Effector memory CD4-positive, alpha-beta T cell (primary cell): ENCODE measurements around the gene OR5L1.

Source experiments
- DNase-seq, 3 donors: peaks; one replicate each; pipeline ENCODE4 v3.0.0-alpha.2; 2020
- H3K27ac ChIP-seq: 2 replicates; pipeline ENCODE4 v1.7.0; 2013; ENCODE audit warnings: mild to moderate bottlenecking, low read length, moderate library complexity; ENCODE audit not compliant: insufficient read depth, poor library complexity, severe bottlenecking
- H3K27me3 ChIP-seq: replicated peaks from 2 replicates; pipeline ENCODE4 v1.7.0; 2013; ENCODE audit warnings: mild to moderate bottlenecking, low read length; ENCODE audit not compliant: insufficient read depth, control insufficient read depth, poor library complexity, severe bottlenecking
- H3K36me3 ChIP-seq: 2 replicates; pipeline ENCODE4 v1.7.0; 2013; ENCODE audit warnings: mild to moderate bottlenecking, low read length, moderate library complexity; ENCODE audit not compliant: control insufficient read depth, insufficient read depth
- H3K4me1 ChIP-seq: 2 replicates; pipeline ENCODE4 v1.7.0; 2013; ENCODE audit warnings: low read length, mild to moderate bottlenecking; ENCODE audit not compliant: control insufficient read depth, insufficient read depth, poor library complexity, severe bottlenecking
- H3K4me3 ChIP-seq: 2 replicates; pipeline ENCODE4 v1.7.0; 2013; ENCODE audit warnings: low read length, low read depth, mild to moderate bottlenecking; ENCODE audit not compliant: insufficient read depth, poor library complexity, severe bottlenecking
- H3K9me3 ChIP-seq: 2 replicates; pipeline ENCODE4 v1.7.0; 2013; ENCODE audit warnings: mild to moderate bottlenecking, low read length, moderate library complexity; ENCODE audit not compliant: control insufficient read depth
- total RNA-seq, 3 donors: gene quantifications; one replicate each; lab custom pipeline; 2026; lab: John Stamatoyannopoulos, UW

OR5L1 gene
- 0 reads per million in 3 donors for total RNA-seq

- DNase-seq = no peak
- no peak within 1 kb of the TSS for H3K4me3 ChIP-seq
- H3K27me3 ChIP-seq = no peaks in the 10 kb centered on the region
- no peaks in the 10 kb centered on the region for H3K36me3 ChIP-seq
- H3K4me1 ChIP-seq = no peaks in the 10 kb centered on the region
- no peaks in the 10 kb centered on the region for H3K9me3 ChIP-seq
- H3K27ac ChIP-seq = no peak within 1 kb of the TSS
Observed at GRCh38 chr11:55811067-55811466, at the start of gene OR5L1. Gene OR5L1, plus strand, starts transcription at chr11:55811367. Its CDS starts 100 bp downstream, at chr11:55811467.

DNA sequence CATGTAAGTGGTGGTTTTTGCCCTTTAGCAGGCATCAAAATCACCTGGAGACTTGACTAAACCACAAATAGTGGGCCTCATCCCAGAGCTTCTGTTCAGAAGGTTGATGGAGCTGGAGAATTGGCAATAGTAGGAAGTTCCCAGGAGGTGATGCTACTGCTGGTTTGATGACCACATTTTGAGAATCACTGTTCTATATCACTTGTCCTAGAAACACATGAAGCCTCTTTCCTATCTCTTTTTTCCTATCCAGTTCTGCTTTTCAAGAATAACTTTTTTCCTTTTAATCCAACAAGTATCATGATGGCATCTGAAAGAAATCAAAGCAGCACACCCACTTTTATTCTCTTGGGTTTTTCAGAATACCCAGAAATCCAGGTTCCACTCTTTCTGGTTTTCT is 38.0 kb upstream of the OR5L1 start, which contains the start of gene OR5D13:
TSS of gene OR5D13 (plus strand) at position 301 of the 400 bp plus-strand sequence. CDS start at position 301, 0 bp downstream.
- H3K27me3 ChIP-seq = no peaks in the 10 kb centered on the region
- no peak within 1 kb of the TSS for H3K4me3 ChIP-seq

DNA sequence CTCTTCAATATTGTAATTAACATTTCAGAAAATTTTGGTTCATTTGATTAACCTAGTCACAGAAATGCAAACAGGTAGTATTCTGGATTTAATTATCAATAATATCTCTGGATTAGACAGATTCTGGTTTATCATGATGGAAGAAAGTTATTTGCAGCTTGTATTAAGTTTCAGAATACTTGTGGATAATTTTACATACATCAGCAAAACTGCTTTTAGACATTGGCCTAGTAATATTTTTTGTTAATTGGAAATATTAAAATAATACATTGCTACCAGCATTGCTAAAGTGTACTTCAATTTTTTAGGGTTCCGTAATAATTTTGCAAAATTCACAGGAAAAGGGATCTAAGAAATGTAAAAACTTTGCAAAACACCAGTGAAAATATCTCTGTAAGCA is 19.6 kb upstream of the OR5L1 start:
- H3K9me3 ChIP-seq = no peaks in the 10 kb centered on the region
- no peaks in the 10 kb centered on the region for H3K27me3 ChIP-seq
- H3K36me3 ChIP-seq = no peaks in the 10 kb centered on the region
- H3K4me1 ChIP-seq = no peaks in the 10 kb centered on the region
- DNase-seq = no peak
- H3K27ac ChIP-seq = no peak overlapping the region
- H3K4me3 ChIP-seq = no peak overlapping the region

More for the DNA sequence above, 38.0 kb upstream of the OR5L1 start, which contains the start of gene OR5D13:
- no peaks in the 10 kb centered on the region for H3K36me3 ChIP-seq
- no peaks in the 10 kb centered on the region for H3K9me3 ChIP-seq
- H3K4me1 ChIP-seq = no peaks in the 10 kb centered on the region
- DNase-seq = no peak
- H3K27ac ChIP-seq = no peak within 1 kb of the TSS

- no peak overlapping the region for H3K4me3 ChIP-seq
- H3K9me3 ChIP-seq = no peaks in the 10 kb centered on the region
- no peaks in the 10 kb centered on the region for H3K4me1 ChIP-seq
- DNase-seq = no peak
- no peaks in the 10 kb centered on the region for H3K36me3 ChIP-seq
- no peak overlapping the region for H3K27ac ChIP-seq
- H3K27me3 ChIP-seq = no peaks in the 10 kb centered on the region
Observed at GRCh38 chr11:55793321-55793720, 17.8 kb upstream of the OR5L1 start.

DNA sequence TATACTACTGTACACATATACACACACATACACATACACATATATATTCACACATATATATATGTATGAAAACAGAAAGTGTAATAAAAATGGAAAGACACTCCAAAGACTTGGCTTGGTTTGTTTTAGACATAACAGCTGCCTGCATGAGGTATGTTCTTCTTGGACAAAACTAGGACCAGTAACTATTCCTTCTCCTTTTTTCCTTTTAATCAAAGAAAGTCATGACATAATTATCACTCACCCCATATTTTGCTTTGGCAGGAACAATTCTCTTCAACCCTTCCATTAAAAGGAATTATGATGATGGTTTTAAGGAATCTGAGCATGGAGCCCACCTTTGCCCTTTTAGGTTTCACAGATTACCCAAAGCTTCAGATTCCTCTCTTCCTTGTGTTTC is 15.9 kb upstream of the OR5L1 start, which contains the start of gene OR5D14:
TSS of gene OR5D14 (plus strand) at position 301 of the 400 bp plus-strand sequence. CDS start at position 301, 0 bp downstream.
- no peak for DNase-seq
- no peaks in the 10 kb centered on the region for H3K27me3 ChIP-seq
- no peaks in the 10 kb centered on the region for H3K4me1 ChIP-seq
- no peak within 1 kb of the TSS for H3K4me3 ChIP-seq
- no peaks in the 10 kb centered on the region for H3K36me3 ChIP-seq
- no peak within 1 kb of the TSS for H3K27ac ChIP-seq
- no peaks in the 10 kb centered on the region for H3K9me3 ChIP-seq

DNA sequence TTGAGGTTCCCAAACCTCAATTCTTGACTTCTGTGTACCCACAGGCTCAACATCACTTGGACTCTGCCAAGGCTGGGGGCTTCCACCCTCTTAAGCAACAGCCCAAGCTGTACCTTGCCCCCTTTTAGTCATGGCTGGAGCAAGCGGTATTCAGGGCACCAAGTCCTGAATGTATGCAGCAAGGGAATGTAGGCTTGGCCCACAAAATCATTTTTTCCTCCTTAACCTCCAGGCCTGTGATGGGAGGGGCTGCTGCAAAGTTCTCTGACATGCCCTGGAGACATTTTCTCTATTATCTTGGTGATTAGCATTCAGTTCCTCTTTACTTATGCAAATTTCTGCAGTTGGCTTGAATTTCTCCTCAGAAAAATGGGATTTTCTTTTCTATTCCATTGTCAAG is 4.9 kb upstream of the OR5L1 start:
- DNase-seq = no peak
- H3K4me1 ChIP-seq = no peaks in the 10 kb centered on the region
- no peak overlapping the region for H3K27ac ChIP-seq
- no peaks in the 10 kb centered on the region for H3K27me3 ChIP-seq
- H3K9me3 ChIP-seq = peaks cover 5% of the 10 kb centered on the region
- H3K4me3 ChIP-seq = no peak overlapping the region
- H3K36me3 ChIP-seq = no peaks in the 10 kb centered on the region

GRCh38 chr11:55819330-55819729 is 8.2 kb downstream of the OR5L1 start, which contains the start of gene OR5D18:
Gene OR5D18, plus strand, starts transcription at chr11:55819630. Its CDS starts 0 bp downstream, at chr11:55819630.
- Histone ChIP-seq H3K27me3 (no peaks in the 10 kb centered on the region), H3K4me1 (no peaks in the 10 kb centered on the region), H3K36me3 (no peaks in the 10 kb centered on the region), H3K4me3 (no peak within 1 kb of the TSS), H3K27ac (no peak within 1 kb of the TSS), H3K9me3 (no peaks in the 10 kb centered on the region)
- no peak for DNase-seq

DNA sequence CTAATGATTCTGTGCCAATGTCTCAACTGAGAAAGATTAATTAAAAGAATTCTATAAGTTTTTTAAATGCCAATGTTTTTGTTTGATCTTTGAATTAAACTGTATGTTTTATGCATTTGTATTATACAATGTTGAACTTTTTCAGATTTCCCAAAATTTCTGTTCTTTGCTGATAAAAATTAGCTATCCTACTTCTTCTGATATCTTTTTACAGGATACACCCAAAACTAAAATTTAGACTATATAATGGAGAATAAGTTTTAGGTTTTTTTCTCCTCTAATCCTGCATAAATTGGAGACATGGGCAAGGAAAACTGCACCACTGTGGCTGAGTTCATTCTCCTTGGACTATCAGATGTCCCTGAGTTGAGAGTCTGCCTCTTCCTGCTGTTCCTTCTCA is 15.8 kb downstream of the OR5L1 start, which contains the start of gene OR5L2:
TSS of gene OR5L2 (plus strand) at position 301 of the 400 bp plus-strand sequence. CDS start at position 301, 0 bp downstream.
- H3K27me3 ChIP-seq = no peaks in the 10 kb centered on the region
- no peaks in the 10 kb centered on the region for H3K4me1 ChIP-seq
- no peaks in the 10 kb centered on the region for H3K36me3 ChIP-seq
- H3K9me3 ChIP-seq = no peaks in the 10 kb centered on the region
- H3K4me3 ChIP-seq = no peak within 1 kb of the TSS
- H3K27ac ChIP-seq = no peak within 1 kb of the TSS
- DNase-seq = no peak

DNA sequence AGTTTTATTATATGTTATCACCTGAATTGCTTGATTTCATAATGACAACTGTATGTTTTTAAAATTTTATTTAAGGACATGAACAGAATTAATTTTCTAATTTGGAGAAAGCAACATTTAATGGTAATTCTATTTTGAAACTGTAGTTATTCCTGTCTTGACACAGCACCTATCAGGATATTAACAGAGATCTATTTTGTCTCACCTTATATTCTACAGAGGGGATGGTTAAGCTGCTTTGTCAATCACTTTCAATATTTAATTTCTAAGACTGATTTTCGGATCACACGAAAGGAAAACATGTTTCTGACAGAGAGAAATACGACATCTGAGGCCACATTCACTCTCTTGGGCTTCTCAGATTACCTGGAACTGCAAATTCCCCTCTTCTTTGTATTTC is 27.3 kb downstream of the OR5L1 start, which contains the start of gene OR5D16:
TSS of gene OR5D16 (plus strand) at position 301 of the 400 bp plus-strand sequence. CDS start at position 301, 0 bp downstream.
- H3K36me3 ChIP-seq = no peaks in the 10 kb centered on the region
- H3K27me3 ChIP-seq = no peaks in the 10 kb centered on the region
- no peak for DNase-seq
- H3K27ac ChIP-seq = no peak within 1 kb of the TSS
- no peaks in the 10 kb centered on the region for H3K4me1 ChIP-seq
- no peak within 1 kb of the TSS for H3K4me3 ChIP-seq
- no peaks in the 10 kb centered on the region for H3K9me3 ChIP-seq

DNA sequence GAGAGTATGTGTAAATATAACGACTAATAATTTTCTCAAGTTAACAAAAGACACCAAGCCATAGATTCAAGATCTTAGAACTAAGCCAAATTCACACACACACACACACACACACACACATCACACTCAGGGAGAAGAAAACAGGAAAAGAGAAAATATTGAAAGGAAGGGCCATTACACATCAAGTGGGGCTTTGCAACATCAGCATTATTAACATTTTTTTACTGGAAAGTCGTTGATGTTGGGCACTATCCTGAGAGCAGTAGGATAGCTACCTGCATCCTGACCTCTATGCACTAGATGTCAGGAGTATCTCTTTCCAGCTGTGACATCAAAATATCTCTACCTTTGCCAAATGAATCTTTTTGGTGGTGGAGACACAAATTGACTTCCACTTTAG is 36.3 kb downstream of the OR5L1 start:
- DNase-seq = no peak
- H3K9me3 ChIP-seq = no peaks in the 10 kb centered on the region
- H3K36me3 ChIP-seq = no peaks in the 10 kb centered on the region
- H3K4me3 ChIP-seq = no peak overlapping the region
- no peaks in the 10 kb centered on the region for H3K4me1 ChIP-seq
- H3K27me3 ChIP-seq = no peaks in the 10 kb centered on the region
- H3K27ac ChIP-seq = no peak overlapping the region
